Thyroid gland (tissue), 4 donors: Measurements from ENCODE around the gene COG2. TPM values are rescaled to one million over a fixed set of nuclear protein-coding genes. Genes with fewer than 3 reads are reported as not detected.

Experiments
- DNase-seq, 2 donors: peaks; one replicate each; pipeline ENCODE4 v3.0.0-alpha.2; 2019
- H3K27ac ChIP-seq, 3 donors: fragments of 200-600 bp; sonication (generic); 1 replicate in 2 of 3; 2 replicates in 1 of 3; pipeline ENCODE4 v1.5.1; 2016 to 2019; ENCODE audit warnings: mild to moderate bottlenecking in 1 of 3, moderate library complexity in 1 of 3
- H3K27me3 ChIP-seq: fragments of 200-600 bp; sonication (generic); one replicate; pipeline ENCODE4 v1.5.1; 2019
- H3K36me3 ChIP-seq, 2 donors: fragments of 200-600 bp; sonication (generic); one replicate each; pipeline ENCODE4 v1.5.1; 2016 to 2019
- H3K4me1 ChIP-seq, 2 donors: fragments of 200-600 bp; sonication (generic); one replicate each; pipeline ENCODE4 v1.5.1; 2017 to 2019
- H3K4me3 ChIP-seq, 3 donors: fragments of 200-600 bp; sonication (generic); replicated peaks in 1 of 3; 1 replicate in 2 of 3; 2 replicates in 1 of 3; pipeline ENCODE4 v1.5.1; 2016; ENCODE audit warnings: mild to moderate bottlenecking in 1 of 3
- H3K9me3 ChIP-seq: fragments of 200-600 bp; sonication (generic); one replicate; pipeline ENCODE4 v1.5.1; 2017
- POLR2A ChIP-seq, 2 donors: fragments of 450-650 bp; IDR thresholded peaks; one replicate each; pipeline ENCODE4 v1.6.1; 2017; ENCODE audit warnings: antibody characterized with exemption in 2 of 2, mild to moderate bottlenecking in 2 of 2, moderate library complexity in 1 of 2
- WGBS, 2 donors: methylation state at CpG; one replicate each; pipeline ENCODE4 v1.1.5; 2017; 5-methylcytosine and 5-hydroxymethylcytosine counted together
- intact Hi-C: fragments of 100-400 bp; cut with DNase I; formaldehyde crosslinking; loops from one replicate; pipeline ENCODE4 v1.15.1; 2023
- total RNA-seq, 4 donors: library from RNA; depleted of rRNA; stranded (reverse); fragments of >200 nt; gene quantifications; one replicate each; pipeline ENCODE4 v1.2.3, GENCODE V29; 2016
- TF ChIP-seq, protein P1 (sequence below), 6 experiments: fragments of 200-600 bp in 3 of 6; fragments of 450-650 bp in 3 of 6; sonication (generic) in 3 of 6; IDR thresholded peaks; one replicate each; pipeline ENCODE4 v1.5.1; 2016 to 2019; ENCODE audit warnings: antibody characterized with exemption in 6 of 6, mild to moderate bottlenecking in 2 of 6, inconsistent platforms in 1 of 6, moderate library complexity in 1 of 6

COG2 gene
- total RNA-seq, 4 donors from 2014 or later = 36.3 to 48.1 (median 37.5) TPM

DNA sequence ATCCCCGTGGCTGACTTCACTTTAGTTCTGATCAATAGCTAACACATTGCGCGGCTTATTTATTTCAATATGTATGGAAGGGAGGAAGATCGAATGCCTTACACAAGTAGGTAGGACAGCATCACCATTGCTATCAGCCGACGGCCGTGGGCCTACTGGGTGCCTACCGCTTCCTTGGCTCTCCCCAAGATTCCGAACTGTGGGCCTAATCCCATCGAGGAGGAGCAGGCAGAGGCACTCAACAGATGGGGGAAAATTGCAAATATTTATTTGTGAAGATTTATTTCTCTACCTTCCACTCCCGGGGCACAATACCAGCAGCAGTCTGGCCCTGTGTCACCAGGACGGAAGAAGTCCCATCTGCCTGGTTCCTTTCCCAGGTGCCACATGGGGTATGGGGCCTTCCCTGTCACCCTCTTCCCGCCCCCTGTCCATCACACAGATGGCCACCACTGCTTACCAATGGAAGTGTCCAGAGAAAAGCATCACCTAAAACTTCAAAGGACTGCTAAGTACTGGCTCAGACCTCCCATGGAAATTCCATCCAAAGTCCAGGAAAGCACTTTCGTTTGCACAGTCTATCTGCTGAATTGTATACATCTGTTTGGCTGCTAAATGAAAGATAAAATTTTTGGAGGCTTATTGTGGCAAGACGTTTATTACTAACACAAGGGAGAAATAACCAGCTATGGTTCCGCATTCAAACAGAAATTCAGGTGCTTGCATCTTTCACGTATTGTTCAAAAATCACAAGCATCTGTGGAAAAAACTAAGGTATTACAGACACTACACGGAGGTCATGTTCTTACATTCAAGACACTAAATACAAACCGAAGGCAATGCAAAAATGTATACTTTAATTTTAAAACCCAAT lies 59.9 kb downstream of the COG2 start:
- Histone ChIP-seq H3K27me3 (no peaks in the 10 kb centered on the region), H3K9me3 (no peaks in the 10 kb centered on the region), H3K36me3 (no peaks in the 10 kb centered on the region), H3K4me3 (no peak overlapping the region), H3K4me1 (no peaks in the 10 kb centered on the region), H3K27ac (no peak overlapping the region)
- DNase-seq = no peak
- 90 to 93% methylated on average over 19 of the region's 19 CpGs for WGBS, 2 donors
- intact Hi-C loops = no loop called here
- TF ChIP-seq POLR2A (IDR thresholded peaks at IDR 0.05) = no peak
- TF ChIP-seq, protein P1, sequence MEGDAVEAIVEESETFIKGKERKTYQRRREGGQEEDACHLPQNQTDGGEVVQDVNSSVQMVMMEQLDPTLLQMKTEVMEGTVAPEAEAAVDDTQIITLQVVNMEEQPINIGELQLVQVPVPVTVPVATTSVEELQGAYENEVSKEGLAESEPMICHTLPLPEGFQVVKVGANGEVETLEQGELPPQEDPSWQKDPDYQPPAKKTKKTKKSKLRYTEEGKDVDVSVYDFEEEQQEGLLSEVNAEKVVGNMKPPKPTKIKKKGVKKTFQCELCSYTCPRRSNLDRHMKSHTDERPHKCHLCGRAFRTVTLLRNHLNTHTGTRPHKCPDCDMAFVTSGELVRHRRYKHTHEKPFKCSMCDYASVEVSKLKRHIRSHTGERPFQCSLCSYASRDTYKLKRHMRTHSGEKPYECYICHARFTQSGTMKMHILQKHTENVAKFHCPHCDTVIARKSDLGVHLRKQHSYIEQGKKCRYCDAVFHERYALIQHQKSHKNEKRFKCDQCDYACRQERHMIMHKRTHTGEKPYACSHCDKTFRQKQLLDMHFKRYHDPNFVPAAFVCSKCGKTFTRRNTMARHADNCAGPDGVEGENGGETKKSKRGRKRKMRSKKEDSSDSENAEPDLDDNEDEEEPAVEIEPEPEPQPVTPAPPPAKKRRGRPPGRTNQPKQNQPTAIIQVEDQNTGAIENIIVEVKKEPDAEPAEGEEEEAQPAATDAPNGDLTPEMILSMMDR (IDR thresholded peaks at IDR 0.05) = no peak

DNA sequence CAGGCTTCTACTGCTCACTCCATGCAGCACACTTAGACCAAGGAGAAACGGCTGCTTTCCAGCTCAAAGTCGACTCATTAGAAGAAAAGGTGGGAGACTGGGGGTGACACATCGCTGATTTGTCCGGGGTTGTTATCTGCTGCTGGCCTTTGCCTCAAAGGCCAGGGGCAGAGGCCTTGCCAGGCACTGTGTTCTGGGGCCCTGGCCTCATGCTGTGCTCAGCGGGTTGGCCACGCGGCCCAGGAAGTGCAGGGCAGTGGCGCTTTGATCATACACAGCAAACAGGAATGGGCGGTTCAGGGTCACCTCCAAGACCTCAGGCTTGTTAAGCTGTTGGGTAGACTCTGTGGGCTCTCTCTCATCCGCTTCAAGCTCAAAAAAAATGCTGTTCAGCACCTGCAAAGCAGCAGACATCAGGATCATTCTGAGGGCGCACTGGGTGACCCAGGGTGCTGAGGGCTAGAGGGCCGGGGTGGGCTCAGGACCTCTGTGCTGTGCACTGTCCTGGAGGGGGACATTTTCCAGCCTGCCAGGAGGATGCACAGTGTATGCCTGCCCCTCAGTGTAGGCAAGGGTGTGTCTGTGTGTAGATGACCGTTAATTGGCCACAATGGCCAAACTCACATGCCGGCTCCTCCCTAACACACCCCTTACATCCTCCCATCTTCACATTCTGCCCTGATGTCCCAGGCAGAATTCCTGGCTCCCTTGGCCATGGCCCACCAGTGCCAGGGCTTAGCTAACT lies 60.8 kb downstream of the COG2 start:
- no peak for DNase-seq
- H3K9me3 ChIP-seq = no peaks in the 10 kb centered on the region
- TF ChIP-seq, protein P1 (IDR thresholded peaks at IDR 0.05) = no peak
- TF ChIP-seq POLR2A (IDR thresholded peaks at IDR 0.05) = no peak
- no peak overlapping the region for H3K4me3 ChIP-seq
- no peak overlapping the region for H3K27ac ChIP-seq
- H3K36me3 ChIP-seq = no peaks in the 10 kb centered on the region
- intact Hi-C loops = no loop called here
- 77 to 82% methylated on average over 10 of the region's 14 CpGs for WGBS, 2 donors
- H3K4me1 ChIP-seq = no peaks in the 10 kb centered on the region
- H3K27me3 ChIP-seq = no peaks in the 10 kb centered on the region

DNA sequence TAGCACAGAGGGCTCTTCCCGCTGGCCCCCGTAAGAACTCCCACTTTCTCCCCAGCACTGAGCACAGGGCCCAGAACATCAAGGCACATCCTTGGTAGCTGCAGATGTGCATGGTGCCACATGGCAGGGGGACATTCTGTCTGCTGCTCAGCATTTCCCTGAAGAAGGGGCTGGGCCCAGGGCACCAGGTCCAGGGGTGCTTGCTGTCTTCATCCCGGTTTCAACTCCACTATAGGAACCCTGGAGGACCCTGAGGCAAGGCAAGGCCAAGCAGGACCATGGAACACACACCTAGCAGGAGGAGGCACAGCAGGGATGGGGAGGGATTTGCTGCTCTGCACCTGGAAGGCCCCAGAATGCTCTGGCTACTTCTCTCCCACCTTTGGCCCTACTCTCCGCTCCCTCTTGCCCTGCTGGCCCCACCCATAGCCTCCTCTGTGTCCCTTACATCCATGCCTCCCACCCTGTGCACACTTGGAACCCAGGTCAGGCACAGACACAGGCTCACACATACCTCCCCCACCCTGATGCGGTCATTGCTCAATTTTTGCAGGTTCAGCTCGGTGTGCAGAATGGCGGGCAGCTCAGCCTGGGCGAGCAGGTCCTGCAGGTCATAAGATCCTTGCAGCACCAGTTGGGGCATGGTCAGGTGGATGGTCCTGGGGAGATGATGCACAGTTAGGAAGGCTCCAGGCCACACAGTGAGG lies 61.6 kb downstream of the COG2 start:
- intact Hi-C loops = no loop called here
- H3K9me3 ChIP-seq = no peaks in the 10 kb centered on the region
- DNase-seq = no peak
- H3K36me3 ChIP-seq = no peaks in the 10 kb centered on the region
- TF ChIP-seq POLR2A (IDR thresholded peaks at IDR 0.05) = no peak
- TF ChIP-seq, protein P1 (IDR thresholded peaks at IDR 0.05) = no peak
- H3K4me3 ChIP-seq = no peak overlapping the region
- H3K27ac ChIP-seq = no peak overlapping the region
- H3K4me1 ChIP-seq = no peaks in the 10 kb centered on the region
- H3K27me3 ChIP-seq = no peaks in the 10 kb centered on the region
- WGBS, 2 donors = 90 to 98% methylated on average over 8 of the region's 8 CpGs

DNA sequence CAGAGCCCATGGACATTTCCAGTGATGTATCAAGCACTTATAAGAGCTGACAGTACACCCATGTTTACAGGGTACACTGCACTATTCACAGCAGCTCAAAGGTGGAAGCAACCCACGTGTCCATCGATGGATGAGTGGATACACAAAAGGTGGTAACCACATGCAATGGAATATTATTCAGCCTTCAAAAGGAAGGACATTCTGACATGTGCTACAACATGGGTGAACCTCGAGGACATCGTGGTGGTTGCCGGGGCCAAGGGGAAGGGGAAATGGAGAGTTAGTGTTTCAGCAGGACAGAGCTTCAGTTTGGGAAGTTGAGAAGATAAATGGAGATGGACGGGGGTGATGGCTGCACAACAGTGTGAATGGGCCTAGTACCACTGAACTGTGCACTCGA lies 62.5 kb downstream of the COG2 start:
- TF ChIP-seq POLR2A (IDR thresholded peaks at IDR 0.05) = no peak
- TF ChIP-seq, protein P1 (IDR thresholded peaks at IDR 0.05) = no peak
- no peak overlapping the region for H3K4me3 ChIP-seq
- DNase-seq = no peak
- WGBS, 2 donors = 95 to 97% methylated on average over 7 of the region's 7 CpGs
- no peaks in the 10 kb centered on the region for H3K27me3 ChIP-seq
- H3K4me1 ChIP-seq = no peaks in the 10 kb centered on the region
- H3K36me3 ChIP-seq = no peaks in the 10 kb centered on the region
- no peak overlapping the region for H3K27ac ChIP-seq
- H3K9me3 ChIP-seq = no peaks in the 10 kb centered on the region
- intact Hi-C loops = no loop called here
